Stomach smooth muscle (tissue), 2 donors: ENCODE results near the gene GALNT7.

Experiments used
- H3K27ac ChIP-seq: one replicate; pipeline ENCODE4 v1.7.0; 2013; ENCODE audit warnings: mild to moderate bottlenecking, low read length, inconsistent platforms
- H3K27me3 ChIP-seq, 2 donors: one replicate each; pipeline ENCODE4 v1.7.0; 2013; ENCODE audit warnings: low read length in 2 of 2; ENCODE audit not compliant: insufficient read depth in 2 of 2, control insufficient read depth in 1 of 2
- H3K36me3 ChIP-seq, 2 donors: one replicate each; pipeline ENCODE4 v1.7.0; 2013; ENCODE audit warnings: low read length in 2 of 2; ENCODE audit not compliant: control insufficient read depth in 2 of 2, insufficient read depth in 2 of 2
- H3K4me1 ChIP-seq: one replicate; pipeline ENCODE4 v1.7.0; 2013; ENCODE audit warnings: low read length; ENCODE audit not compliant: control insufficient read depth, insufficient read depth
- H3K4me3 ChIP-seq, 2 donors: one replicate each; pipeline ENCODE4 v1.7.0; 2013; ENCODE audit warnings: low read length in 2 of 2
- H3K9ac ChIP-seq, 2 donors: one replicate each; pipeline ENCODE4 v1.7.0; 2013; ENCODE audit warnings: low read length in 2 of 2, mild to moderate bottlenecking in 1 of 2
- H3K9me3 ChIP-seq, 2 donors: one replicate each; pipeline ENCODE4 v1.7.0; 2013; ENCODE audit warnings: low read length in 2 of 2; ENCODE audit not compliant: control insufficient read depth in 2 of 2
- donor health status: healthy.
- donor health status: Pancreatic carcinoma.

Gene GALNT7

GRCh38 chr4:173370477-173371291, 202.1 kb downstream of the GALNT7 start, which contains the start of gene SAP30:
Gene SAP30 (plus strand): TSS chr4:173370954. CDS start chr4:173371183, 229 bp downstream.
- H3K27ac ChIP-seq = peak within 1 kb of the TSS; percentile 94
- H3K9ac ChIP-seq = peak within 1 kb of the TSS; percentile 87 to 95
- peaks cover 6% of the 10 kb centered on the region for H3K4me1 ChIP-seq
- no peaks in the 10 kb centered on the region for H3K36me3 ChIP-seq
- no peaks in the 10 kb centered on the region for H3K27me3 ChIP-seq
- H3K4me3 ChIP-seq = peak within 1 kb of the TSS; percentile 94 to 96
- H3K9me3 ChIP-seq = no peaks in the 10 kb centered on the region

- peak overlapping the region; percentile 94 to 96 for H3K4me3 ChIP-seq
- H3K27ac ChIP-seq = peak overlapping the region; percentile 94
- H3K4me1 ChIP-seq = peaks cover 6% of the 10 kb centered on the region
- no peaks in the 10 kb centered on the region for H3K9me3 ChIP-seq
- no peaks in the 10 kb centered on the region for H3K36me3 ChIP-seq
- no peaks in the 10 kb centered on the region for H3K27me3 ChIP-seq
- H3K9ac ChIP-seq = peak overlapping the region; percentile 80 to 85
Observed at GRCh38 chr4:173371292-173372192, 202.9 kb downstream of the GALNT7 start.
